Stimulated activated CD8-positive, alpha-beta memory T cell treated with anti-CD3 and anti-CD28 coated beads, Interleukin-7, amount 100 ng/mL, for 24 hours (primary cell): ENCODE data around the gene GOLGA1.
"Not testable (repeated sequence)": the region's sequence is repeated elsewhere in the genome, so short reads cannot be mapped to it uniquely, and the experiment has no call there.

ENCODE experiments used
- DNase-seq: peaks from one replicate; pipeline ENCODE4 v3.0.0-alpha.2; 2020; ENCODE audit warnings: low read depth

The GOLGA1 gene

GRCh38 chr9:124940521-124940893 is 376 bp downstream of the GOLGA1 start:
- DNase-seq = no peak

- DNase-seq = no peak
Measured at GRCh38 chr9:124939944-124940343, 939 bp downstream of the GOLGA1 start.

DNA sequence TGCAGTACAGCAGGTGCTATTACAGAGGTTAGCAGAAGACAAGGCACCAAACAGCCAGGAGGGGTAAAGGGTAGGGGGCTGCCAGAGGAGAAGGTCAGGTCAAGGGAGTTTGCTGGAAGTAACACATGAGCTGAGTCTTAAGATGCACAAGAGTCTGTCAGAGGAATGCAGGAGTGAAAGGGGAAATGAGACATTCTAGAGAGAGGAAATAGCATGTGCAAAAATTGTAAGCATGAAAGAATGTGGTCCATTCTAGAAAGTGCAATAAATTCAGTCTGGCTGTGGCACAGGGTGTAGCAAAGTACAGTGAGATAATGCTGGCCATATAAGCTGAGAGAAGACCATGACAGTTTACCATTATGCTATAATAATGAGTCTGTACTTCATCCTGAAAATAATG is 6.6 kb downstream of the GOLGA1 start:
- no peak for DNase-seq

- DNase-seq = no peak
Measured at GRCh38 chr9:124932333-124932732, 8.6 kb downstream of the GOLGA1 start.

DNA sequence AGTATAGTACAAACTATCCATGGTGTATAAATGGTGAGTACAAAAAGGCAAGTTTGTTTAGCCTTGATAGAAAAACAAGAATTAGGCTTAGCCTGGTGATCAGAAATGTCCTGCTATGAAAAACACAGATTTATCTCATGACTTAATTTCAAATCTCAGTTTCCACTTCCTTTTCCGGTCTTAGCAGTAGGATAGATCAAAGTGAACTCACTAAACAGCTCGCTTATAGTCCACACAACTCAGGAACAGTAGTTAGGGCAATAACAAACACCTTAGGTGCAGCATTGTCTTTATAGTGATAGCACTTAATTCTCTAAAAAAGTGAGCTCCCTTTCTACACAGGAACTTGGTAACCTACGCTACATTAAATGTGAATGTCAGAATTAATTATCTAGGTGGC is 11.4 kb downstream of the GOLGA1 start:
- no peak for DNase-seq

DNA sequence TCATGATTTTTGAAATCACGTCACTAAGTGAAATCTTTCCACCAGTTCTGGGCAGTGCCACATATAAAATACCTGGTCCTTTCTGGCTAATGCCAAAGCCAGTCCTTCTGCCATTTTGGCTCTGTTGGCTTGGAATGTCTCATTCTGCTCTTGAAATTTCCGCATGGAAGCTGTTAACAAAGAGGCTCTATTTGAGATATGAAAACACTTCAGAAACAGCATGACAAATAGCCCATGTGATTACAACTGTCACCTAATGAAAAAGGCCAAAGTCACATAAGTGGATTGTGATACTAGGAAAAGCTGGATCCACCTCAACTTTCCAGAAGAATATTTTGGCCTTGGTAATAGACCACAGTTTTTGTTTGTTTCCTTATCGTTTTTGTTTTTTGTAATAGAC is 12.8 kb downstream of the GOLGA1 start:
- DNase-seq = no peak

- DNase-seq = not testable (repeated sequence)
Measured at GRCh38 chr9:124920394-124920793, 20.5 kb downstream of the GOLGA1 start.

DNA sequence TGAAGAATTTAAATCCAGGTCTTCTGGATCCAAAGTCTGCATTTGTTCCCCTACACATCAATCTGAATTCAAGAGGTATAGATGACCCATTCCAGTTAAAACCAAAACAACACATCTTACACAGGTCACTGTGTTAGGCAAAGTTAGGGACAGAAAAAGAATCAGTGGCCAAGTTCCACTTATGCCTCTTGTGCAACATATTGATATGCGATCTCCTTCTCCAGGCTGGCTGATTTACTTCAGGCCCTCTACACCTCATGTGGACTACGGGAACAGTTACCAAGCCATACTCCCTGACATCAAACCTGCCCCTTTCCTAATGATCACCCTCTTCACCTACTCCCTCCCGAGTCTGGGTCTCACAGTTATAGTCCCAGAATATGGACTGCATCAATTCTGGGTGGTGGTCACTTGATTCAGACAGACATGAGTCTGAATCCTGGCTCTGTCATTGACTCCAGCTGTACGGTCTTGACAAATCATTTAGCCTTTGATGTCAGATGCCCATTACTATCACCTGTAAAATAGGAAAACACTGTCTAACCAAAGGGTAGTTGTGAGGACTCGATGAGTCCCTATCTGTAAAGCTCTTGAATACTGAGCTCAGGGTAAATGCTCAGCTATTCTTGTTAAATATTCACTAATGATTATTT is 26.0 kb downstream of the GOLGA1 start:
- DNase-seq = no peak

DNA sequence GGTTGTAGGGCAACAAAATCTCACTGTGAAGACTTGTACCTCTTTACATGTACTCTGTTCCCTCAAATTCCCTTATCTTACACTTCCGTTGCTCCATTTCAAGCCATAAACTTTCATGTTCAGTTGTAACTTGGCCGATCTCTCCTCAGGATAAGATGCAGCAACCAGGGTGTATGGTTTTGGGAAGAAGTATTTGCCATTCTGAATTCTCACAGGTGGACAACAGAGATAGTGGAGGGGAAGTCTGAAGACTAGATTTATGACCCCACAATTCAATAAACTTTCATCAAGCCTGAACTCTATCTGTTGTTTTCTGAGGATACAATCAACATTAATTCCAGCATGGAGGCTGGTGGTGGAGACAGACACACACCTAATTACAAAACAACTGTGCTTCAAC is 27.5 kb downstream of the GOLGA1 start:
- no peak for DNase-seq

GRCh38 chr9:124911766-124912165 is 29.1 kb downstream of the GOLGA1 start:
- DNase-seq = no peak

GRCh38 chr9:124908098-124908497 is 32.8 kb downstream of the GOLGA1 start:
- no peak for DNase-seq

GRCh38 chr9:124906966-124907365 is 33.9 kb downstream of the GOLGA1 start:
- DNase-seq = no peak

GRCh38 chr9:124899845-124900244 is 41.0 kb downstream of the GOLGA1 start:
- no peak for DNase-seq

- DNase-seq = no peak
Measured at GRCh38 chr9:124897570-124898460, 43.1 kb downstream of the GOLGA1 start.

- DNase-seq = no peak
Measured at GRCh38 chr9:124894741-124895170, 46.1 kb downstream of the GOLGA1 start.

DNA sequence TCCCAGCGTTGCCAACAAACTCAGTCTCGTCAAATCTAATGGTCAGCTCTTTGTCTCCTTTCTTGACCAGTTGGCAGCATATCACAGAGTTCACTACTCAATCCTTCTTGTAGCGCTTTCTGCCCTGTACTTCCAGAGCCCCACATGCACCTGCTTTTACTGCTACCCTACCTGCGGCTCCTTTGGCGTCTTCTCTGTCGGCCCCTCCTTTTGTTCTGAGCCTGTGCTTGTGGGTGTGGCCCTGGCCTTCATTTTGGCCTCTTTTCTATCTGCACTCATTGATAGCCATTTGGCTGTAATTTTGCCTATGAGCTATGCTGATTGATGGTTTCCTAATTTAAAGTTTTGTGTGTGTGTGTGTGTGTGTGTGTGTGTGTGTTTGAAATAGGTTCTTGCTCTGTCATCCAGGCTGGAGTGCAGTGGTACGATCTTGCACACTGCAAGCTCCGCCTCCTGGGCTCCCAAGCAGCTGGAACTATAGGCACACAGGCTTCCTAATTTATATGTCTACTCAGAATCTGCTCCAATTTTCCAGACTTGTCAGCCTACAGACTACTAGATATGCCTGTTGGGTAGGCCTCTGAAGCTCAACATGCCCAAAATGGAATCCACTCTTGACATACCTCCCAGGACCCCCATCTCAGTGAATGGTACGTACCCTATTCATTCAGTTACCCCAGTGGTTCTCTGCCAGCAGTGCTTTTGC is 46.7 kb downstream of the GOLGA1 start:
- no peak for DNase-seq

DNA sequence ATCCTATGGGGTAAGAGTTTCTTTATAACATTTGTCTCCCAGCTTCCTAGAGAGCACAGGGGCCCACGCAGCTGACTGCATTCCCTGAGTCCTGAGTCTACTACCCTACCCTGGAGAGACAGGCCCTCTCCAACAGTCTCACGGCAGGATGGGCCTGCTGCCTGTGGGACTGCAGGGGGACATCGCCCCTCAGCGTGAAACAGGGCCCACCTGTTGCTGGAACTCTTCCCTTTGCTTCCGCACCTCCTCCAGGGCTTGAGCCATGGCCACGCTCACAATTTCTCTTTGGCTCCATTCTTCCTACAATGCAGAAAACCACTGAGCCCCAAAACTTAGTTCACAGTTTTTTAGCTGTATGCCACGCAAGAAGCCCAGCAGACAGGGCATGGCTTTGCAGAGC is 50.7 kb downstream of the GOLGA1 start:
- no peak for DNase-seq

DNA sequence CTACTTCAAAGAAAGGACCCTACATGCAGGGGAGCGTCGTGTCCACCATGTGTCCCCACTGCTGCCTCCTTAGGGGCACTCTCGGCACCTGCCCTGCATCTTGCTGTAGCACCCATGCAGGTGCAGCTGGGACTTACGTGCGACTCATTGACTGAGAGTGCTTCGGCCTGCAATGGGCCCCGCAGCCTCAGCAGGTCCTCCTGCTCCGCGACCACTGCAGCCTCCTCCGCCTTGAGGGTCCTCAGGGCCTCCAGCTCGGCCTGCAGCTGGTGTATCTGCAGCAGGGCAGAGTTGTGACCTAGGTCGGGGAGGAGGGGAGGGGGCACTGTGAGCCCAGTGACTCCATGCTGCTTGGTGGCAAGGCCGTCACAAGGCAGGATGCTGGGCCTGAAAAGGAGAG is 51.9 kb downstream of the GOLGA1 start:
- no peak for DNase-seq

- no peak for DNase-seq
Measured at GRCh38 chr9:124887832-124888231, 53.1 kb downstream of the GOLGA1 start.

- DNase-seq = no peak
Measured at GRCh38 chr9:124886866-124887492, 53.9 kb downstream of the GOLGA1 start.

DNA sequence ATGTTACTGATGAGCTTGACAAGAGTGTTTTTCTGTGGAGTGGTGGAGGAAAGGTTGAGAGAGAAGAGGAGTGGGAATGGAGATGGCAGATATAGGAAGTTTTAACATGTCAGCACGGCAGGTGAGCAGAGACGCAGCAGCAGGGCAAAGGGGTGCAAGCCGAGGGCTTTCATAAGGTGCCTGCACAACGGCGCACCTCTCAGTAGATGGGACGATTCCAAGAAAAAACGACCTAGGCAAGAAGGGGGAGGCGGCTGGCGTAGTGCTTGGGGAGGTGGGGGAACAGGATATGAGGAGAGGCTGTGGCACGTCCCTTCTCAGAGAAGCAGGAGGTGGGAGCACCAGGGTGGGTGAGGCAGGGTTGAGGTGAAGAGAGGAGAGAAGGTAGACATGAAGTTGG is 54.4 kb downstream of the GOLGA1 start:
- DNase-seq = no peak

DNA sequence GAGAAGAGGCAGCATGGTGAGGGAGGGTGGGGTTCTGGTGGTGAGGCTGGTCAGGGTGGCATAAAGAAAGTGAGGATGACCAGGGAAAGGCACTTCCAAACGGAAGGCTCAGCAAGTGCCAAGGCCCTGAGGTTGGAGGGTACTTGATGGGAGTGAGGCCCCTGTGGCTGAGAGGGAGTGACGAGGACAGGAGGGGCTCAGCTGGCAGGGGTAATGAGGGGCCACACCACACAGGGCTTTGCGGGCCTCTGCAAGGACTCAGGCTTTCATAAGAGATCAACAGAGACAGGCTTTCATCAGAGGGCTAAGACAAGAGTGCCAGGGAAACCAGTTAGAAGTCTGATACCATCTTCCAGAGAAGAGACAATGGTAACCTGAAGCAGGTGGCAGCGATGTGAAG is 55.3 kb downstream of the GOLGA1 start:
- DNase-seq = no peak

DNA sequence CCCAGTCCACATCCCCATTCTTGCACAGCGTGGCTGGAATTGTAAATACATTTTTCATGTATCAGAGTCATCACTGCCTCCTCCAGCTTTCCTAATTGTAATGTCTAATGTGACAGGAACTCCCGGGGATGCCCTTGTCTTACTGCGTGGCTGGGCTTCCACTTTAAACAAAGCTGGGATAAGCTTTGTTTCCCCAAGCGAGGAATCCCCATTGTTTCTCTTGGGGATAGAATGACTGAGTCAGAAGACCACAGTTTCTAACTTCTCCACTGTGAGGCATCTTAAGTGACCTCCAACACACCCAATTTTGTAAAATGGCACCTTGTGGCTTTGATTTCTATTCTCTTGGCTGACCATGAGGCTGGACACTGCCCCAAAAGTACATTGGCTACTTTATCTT is 56.5 kb downstream of the GOLGA1 start:
- no peak for DNase-seq
